ENCODE data around the gene RWDD3. TPM values are rescaled to one million over a fixed set of nuclear protein-coding genes. Genes with fewer than 3 reads are reported as not detected.

Gene RWDD3
- total RNA-seq, 6 donors from 2014 or later: 4.1 to 18.9 (median 10.4) TPM

DNA sequence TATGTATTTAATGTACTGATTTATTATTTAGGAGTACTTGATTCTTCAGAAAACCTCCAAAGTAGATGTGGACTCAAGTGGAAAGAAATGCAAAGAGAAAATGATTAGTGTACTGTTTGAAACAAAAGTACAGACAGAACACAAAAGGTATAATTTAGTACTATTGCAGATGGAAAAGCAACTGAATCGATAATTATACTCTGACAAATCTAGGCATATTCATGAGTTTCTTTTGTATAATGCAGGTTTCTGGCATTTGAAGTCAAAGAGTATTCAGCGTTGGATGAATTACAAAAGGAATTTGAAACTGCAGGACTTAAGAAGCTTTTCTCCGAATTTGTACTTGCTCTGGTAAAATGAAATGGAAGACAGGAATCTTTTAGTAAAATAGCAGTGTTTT is 12.5 kb downstream of the RWDD3 start:
- Histone ChIP-seq H3K27me3 (no peaks in the 10 kb centered on the region), H3K27ac (no peak overlapping the region), H3K4me3 (no peak overlapping the region), H3K36me3 (peaks cover 0 to 42% (median 7%) of the 10 kb centered on the region in 4 donors), H3K4me1 (no peaks in the 10 kb centered on the region), H3K9me3 (no peaks in the 10 kb centered on the region)
- DNase-seq (no peak), ATAC-seq (ENCODE audit: low FRiP score in 2 of 2) (no peak)
- no peak for TF ChIP-seq EP300 (IDR thresholded peaks at IDR 0.05)
- TF ChIP-seq, protein P1, sequence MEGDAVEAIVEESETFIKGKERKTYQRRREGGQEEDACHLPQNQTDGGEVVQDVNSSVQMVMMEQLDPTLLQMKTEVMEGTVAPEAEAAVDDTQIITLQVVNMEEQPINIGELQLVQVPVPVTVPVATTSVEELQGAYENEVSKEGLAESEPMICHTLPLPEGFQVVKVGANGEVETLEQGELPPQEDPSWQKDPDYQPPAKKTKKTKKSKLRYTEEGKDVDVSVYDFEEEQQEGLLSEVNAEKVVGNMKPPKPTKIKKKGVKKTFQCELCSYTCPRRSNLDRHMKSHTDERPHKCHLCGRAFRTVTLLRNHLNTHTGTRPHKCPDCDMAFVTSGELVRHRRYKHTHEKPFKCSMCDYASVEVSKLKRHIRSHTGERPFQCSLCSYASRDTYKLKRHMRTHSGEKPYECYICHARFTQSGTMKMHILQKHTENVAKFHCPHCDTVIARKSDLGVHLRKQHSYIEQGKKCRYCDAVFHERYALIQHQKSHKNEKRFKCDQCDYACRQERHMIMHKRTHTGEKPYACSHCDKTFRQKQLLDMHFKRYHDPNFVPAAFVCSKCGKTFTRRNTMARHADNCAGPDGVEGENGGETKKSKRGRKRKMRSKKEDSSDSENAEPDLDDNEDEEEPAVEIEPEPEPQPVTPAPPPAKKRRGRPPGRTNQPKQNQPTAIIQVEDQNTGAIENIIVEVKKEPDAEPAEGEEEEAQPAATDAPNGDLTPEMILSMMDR (IDR thresholded peaks at IDR 0.05): no peak
- 93 to 95% methylated on average over 3 of the region's 3 CpGs for WGBS, 2 donors

DNA sequence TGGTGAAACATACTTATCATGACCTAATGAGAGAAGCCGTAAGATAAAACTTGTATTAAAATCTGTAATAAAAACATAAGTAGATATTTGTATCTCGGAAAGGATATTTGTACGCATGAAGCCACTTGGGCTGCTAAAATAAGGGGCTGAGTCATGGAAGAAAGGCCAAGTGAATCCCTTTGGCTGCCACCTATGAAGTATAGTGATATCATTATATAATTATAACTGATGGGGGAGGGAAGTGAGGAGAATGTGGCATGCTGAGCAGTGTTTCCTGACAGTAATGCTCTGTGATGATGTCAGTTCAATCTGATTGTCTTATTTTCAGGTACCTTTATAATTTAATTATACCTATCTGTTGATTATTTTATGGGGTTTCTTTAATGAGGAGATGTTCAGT is 13.6 kb downstream of the RWDD3 start:
- TF ChIP-seq POLR2A (IDR thresholded peaks at IDR 0.05) (no peak), EP300 (IDR thresholded peaks at IDR 0.05) (no peak), POLR2AphosphoS5 (IDR thresholded peaks at IDR 0.05) (no peak)
- TF ChIP-seq, protein P1 (IDR thresholded peaks at IDR 0.05): no peak
- Histone ChIP-seq H3K27ac (no peak overlapping the region), H3K27me3 (no peaks in the 10 kb centered on the region), H3K9me3 (no peaks in the 10 kb centered on the region), H3K36me3 (peaks cover 0 to 35% (median 5%) of the 10 kb centered on the region in 4 donors), H3K4me1 (no peaks in the 10 kb centered on the region), H3K4me3 (no peak overlapping the region)
- no peak for ATAC-seq (ENCODE audit: low FRiP score in 2 of 2)
- 94 to 95% methylated on average over 3 of the region's 3 CpGs for WGBS, 2 donors
- DNase-seq: no peak

DNA sequence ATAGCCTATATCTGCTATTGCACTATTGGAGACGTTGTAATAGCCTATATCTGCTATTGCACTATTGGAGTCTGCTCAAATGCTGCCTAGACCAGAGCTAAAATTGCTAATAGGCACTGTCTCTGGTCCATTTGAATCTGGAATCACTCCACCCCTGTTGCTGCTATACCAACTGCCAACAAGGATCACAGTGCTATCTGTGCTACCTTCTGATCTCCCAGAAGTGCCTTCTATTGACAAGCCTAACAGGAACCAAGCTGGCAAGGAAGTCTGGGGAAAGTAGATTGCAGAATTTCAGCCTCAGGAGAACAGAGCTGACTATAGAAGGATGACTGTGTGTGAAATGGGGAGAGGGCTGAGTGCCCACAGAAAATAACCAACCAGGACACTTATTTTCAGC is 15.9 kb downstream of the RWDD3 start:
- no peak for TF ChIP-seq POLR2AphosphoS5 (IDR thresholded peaks at IDR 0.05)
- TF ChIP-seq, protein P1 (IDR thresholded peaks at IDR 0.05): no peak
- TF ChIP-seq POLR2A (IDR thresholded peaks at IDR 0.05): no peak
- TF ChIP-seq EP300 (IDR thresholded peaks at IDR 0.05): no peak
- Histone ChIP-seq H3K4me1 (no peaks in the 10 kb centered on the region), H3K4me3 (no peak overlapping the region), H3K9me3 (no peaks in the 10 kb centered on the region), H3K36me3 (peaks cover 0 to 24% (median 2%) of the 10 kb centered on the region in 4 donors), H3K27me3 (no peaks in the 10 kb centered on the region), H3K27ac (no peak overlapping the region)
- no peak for DNase-seq
- 72 to 80% methylated on average over 1 of the region's 1 CpG for WGBS, 2 donors
- ATAC-seq (ENCODE audit: low FRiP score in 2 of 2): no peak

GRCh38 chr1:95252422-95252821 is 18.4 kb downstream of the RWDD3 start:
- Histone ChIP-seq H3K27ac (no peak overlapping the region), H3K36me3 (peaks cover 0 to 21% (median 2%) of the 10 kb centered on the region in 4 donors), H3K4me1 (no peaks in the 10 kb centered on the region), H3K4me3 (no peak overlapping the region), H3K9me3 (no peaks in the 10 kb centered on the region), H3K27me3 (no peaks in the 10 kb centered on the region)
- ATAC-seq (ENCODE audit: low FRiP score in 2 of 2): no peak
- WGBS, 2 donors: 73 to 78% methylated on average over 4 of the region's 4 CpGs
- no peak for DNase-seq
- no peak for TF ChIP-seq POLR2AphosphoS5 (IDR thresholded peaks at IDR 0.05)
- TF ChIP-seq, protein P1 (IDR thresholded peaks at IDR 0.05): no peak
- no peak for TF ChIP-seq EP300 (IDR thresholded peaks at IDR 0.05)
- TF ChIP-seq POLR2A (IDR thresholded peaks at IDR 0.05): no peak

DNA sequence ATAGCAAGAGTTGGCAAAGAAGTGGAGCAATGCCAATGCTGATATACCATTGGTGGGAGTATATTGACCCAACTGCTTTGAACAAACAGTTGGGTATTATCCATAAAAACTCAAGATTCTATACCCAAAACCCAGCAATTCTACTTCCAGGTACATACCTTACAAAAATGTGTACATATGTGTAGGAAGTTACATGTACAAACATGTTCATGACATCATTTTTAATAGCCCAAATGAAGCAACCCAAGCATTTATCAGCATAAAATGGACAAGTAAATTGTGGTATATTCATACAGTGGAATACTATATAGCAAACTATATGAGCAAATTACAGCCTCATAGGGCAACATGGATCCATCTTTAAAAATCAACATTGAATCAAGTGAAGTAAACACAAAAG is 20.9 kb downstream of the RWDD3 start:
- H3K36me3 ChIP-seq: peaks cover 0 to 4% (median 0%) of the 10 kb centered on the region in 4 donors
- no peaks in the 10 kb centered on the region for H3K4me1 ChIP-seq
- H3K4me3 ChIP-seq: no peak overlapping the region
- H3K27me3 ChIP-seq: no peaks in the 10 kb centered on the region
- H3K27ac ChIP-seq: no peak overlapping the region
- no peak for ATAC-seq (ENCODE audit: low FRiP score in 2 of 2)
- no peak for TF ChIP-seq EP300 (IDR thresholded peaks at IDR 0.05)
- TF ChIP-seq, protein P1 (IDR thresholded peaks at IDR 0.05): no peak
- TF ChIP-seq POLR2A (IDR thresholded peaks at IDR 0.05): no peak
- no peak for TF ChIP-seq POLR2AphosphoS5 (IDR thresholded peaks at IDR 0.05)
- H3K9me3 ChIP-seq: no peaks in the 10 kb centered on the region
- DNase-seq: no peak
